Neuron (in vitro differentiated cells): ENCODE data around the gene PEAR1.

ENCODE experiments used
- H2AFZ ChIP-seq: one replicate; pipeline ENCODE4 v1.6.1; 2013; ENCODE audit warnings: low read depth, mild to moderate bottlenecking, inconsistent platforms, low read length, moderate library complexity
- H3K27me3 ChIP-seq: one replicate; pipeline ENCODE4 v1.6.1; 2013; ENCODE audit warnings: low read length; ENCODE audit not compliant: insufficient read depth
- H3K36me3 ChIP-seq: one replicate; pipeline ENCODE4 v1.6.1; 2013; ENCODE audit warnings: low read length; ENCODE audit not compliant: insufficient read depth
- H3K4me1 ChIP-seq: one replicate; pipeline ENCODE4 v1.6.1; 2013; ENCODE audit warnings: low read length; ENCODE audit not compliant: insufficient read depth
- H3K4me3 ChIP-seq: 2 replicates; pipeline ENCODE4 v1.5.1; 2013; ENCODE audit warnings: mild to moderate bottlenecking, low read length, moderate library complexity
- H3K9me3 ChIP-seq: one replicate; pipeline ENCODE4 v1.6.1; 2013; ENCODE audit warnings: low read length

PEAR1 gene

GRCh38 chr1:156879876-156880275 is 13.6 kb upstream of the PEAR1 start:
- peaks cover 3% of the 10 kb centered on the region for H3K4me1 ChIP-seq
- H2AFZ ChIP-seq = no peak overlapping the region
- H3K27me3 ChIP-seq = peaks cover 74% of the 10 kb centered on the region
- H3K4me3 ChIP-seq = no peak overlapping the region
- H3K36me3 ChIP-seq = no peaks in the 10 kb centered on the region
- no peaks in the 10 kb centered on the region for H3K9me3 ChIP-seq

- H3K36me3 ChIP-seq = no peaks in the 10 kb centered on the region
- H3K4me1 ChIP-seq = peaks cover 3% of the 10 kb centered on the region
- H3K9me3 ChIP-seq = no peaks in the 10 kb centered on the region
- no peak overlapping the region for H2AFZ ChIP-seq
- peaks cover 74% of the 10 kb centered on the region for H3K27me3 ChIP-seq
- H3K4me3 ChIP-seq = no peak overlapping the region
Measured at GRCh38 chr1:156880473-156880872, 13.0 kb upstream of the PEAR1 start.

- H2AFZ ChIP-seq = no peak overlapping the region
- H3K36me3 ChIP-seq = no peaks in the 10 kb centered on the region
- H3K4me1 ChIP-seq = peaks cover 3% of the 10 kb centered on the region
- peaks cover 74% of the 10 kb centered on the region for H3K27me3 ChIP-seq
- no peak overlapping the region for H3K4me3 ChIP-seq
- H3K9me3 ChIP-seq = no peaks in the 10 kb centered on the region
Measured at GRCh38 chr1:156881101-156881500, 12.4 kb upstream of the PEAR1 start.

- peaks cover 4% of the 10 kb centered on the region for H3K4me1 ChIP-seq
- no peaks in the 10 kb centered on the region for H3K36me3 ChIP-seq
- no peak overlapping the region for H3K4me3 ChIP-seq
- peaks cover 74% of the 10 kb centered on the region for H3K27me3 ChIP-seq
- no peaks in the 10 kb centered on the region for H3K9me3 ChIP-seq
- H2AFZ ChIP-seq = no peak overlapping the region
Measured at GRCh38 chr1:156881663-156882062, 11.9 kb upstream of the PEAR1 start.

GRCh38 chr1:156882543-156882942 is 11.0 kb upstream of the PEAR1 start:
- Histone ChIP-seq H3K27me3 (peaks cover 75% of the 10 kb centered on the region), H2AFZ (no peak overlapping the region), H3K36me3 (no peaks in the 10 kb centered on the region), H3K4me1 (peaks cover 11% of the 10 kb centered on the region), H3K4me3 (no peak overlapping the region), H3K9me3 (no peaks in the 10 kb centered on the region)

GRCh38 chr1:156883919-156884318 is 9.6 kb upstream of the PEAR1 start:
- no peak overlapping the region for H3K4me3 ChIP-seq
- H3K36me3 ChIP-seq = no peaks in the 10 kb centered on the region
- no peaks in the 10 kb centered on the region for H3K9me3 ChIP-seq
- H3K4me1 ChIP-seq = peaks cover 11% of the 10 kb centered on the region
- H3K27me3 ChIP-seq = peaks cover 71% of the 10 kb centered on the region
- no peak overlapping the region for H2AFZ ChIP-seq

- Histone ChIP-seq H3K4me1 (peaks cover 11% of the 10 kb centered on the region), H3K36me3 (no peaks in the 10 kb centered on the region), H3K9me3 (no peaks in the 10 kb centered on the region), H3K27me3 (peaks cover 66% of the 10 kb centered on the region), H2AFZ (no peak overlapping the region), H3K4me3 (no peak overlapping the region)
Measured at GRCh38 chr1:156884560-156885184, 8.8 kb upstream of the PEAR1 start.

GRCh38 chr1:156885314-156885713 is 8.2 kb upstream of the PEAR1 start:
- Histone ChIP-seq H2AFZ (no peak overlapping the region), H3K9me3 (no peaks in the 10 kb centered on the region), H3K36me3 (no peaks in the 10 kb centered on the region), H3K27me3 (peaks cover 62% of the 10 kb centered on the region), H3K4me1 (peaks cover 11% of the 10 kb centered on the region), H3K4me3 (no peak overlapping the region)

GRCh38 chr1:156885880-156886355 is 7.6 kb upstream of the PEAR1 start:
- Histone ChIP-seq H2AFZ (no peak overlapping the region), H3K36me3 (no peaks in the 10 kb centered on the region), H3K9me3 (no peaks in the 10 kb centered on the region), H3K4me1 (peaks cover 11% of the 10 kb centered on the region), H3K4me3 (no peak overlapping the region), H3K27me3 (peaks cover 62% of the 10 kb centered on the region)

GRCh38 chr1:156886583-156887281 is 6.8 kb upstream of the PEAR1 start:
- H3K4me3 ChIP-seq = no peak overlapping the region
- H3K9me3 ChIP-seq = no peaks in the 10 kb centered on the region
- peaks cover 11% of the 10 kb centered on the region for H3K4me1 ChIP-seq
- H3K27me3 ChIP-seq = peaks cover 65% of the 10 kb centered on the region
- H3K36me3 ChIP-seq = no peaks in the 10 kb centered on the region
- no peak overlapping the region for H2AFZ ChIP-seq

- Histone ChIP-seq H2AFZ (no peak overlapping the region), H3K27me3 (peaks cover 60% of the 10 kb centered on the region), H3K36me3 (no peaks in the 10 kb centered on the region), H3K9me3 (no peaks in the 10 kb centered on the region), H3K4me1 (peaks cover 11% of the 10 kb centered on the region), H3K4me3 (no peak overlapping the region)
Measured at GRCh38 chr1:156887317-156887716, 6.2 kb upstream of the PEAR1 start.

- no peak overlapping the region for H2AFZ ChIP-seq
- H3K4me3 ChIP-seq = no peak overlapping the region
- H3K9me3 ChIP-seq = no peaks in the 10 kb centered on the region
- no peaks in the 10 kb centered on the region for H3K36me3 ChIP-seq
- H3K4me1 ChIP-seq = peaks cover 11% of the 10 kb centered on the region
- peaks cover 56% of the 10 kb centered on the region for H3K27me3 ChIP-seq
Measured at GRCh38 chr1:156887734-156888133, 5.8 kb upstream of the PEAR1 start.

- no peak overlapping the region for H3K4me3 ChIP-seq
- H2AFZ ChIP-seq = no peak overlapping the region
- no peaks in the 10 kb centered on the region for H3K36me3 ChIP-seq
- peaks cover 8% of the 10 kb centered on the region for H3K4me1 ChIP-seq
- no peaks in the 10 kb centered on the region for H3K9me3 ChIP-seq
- H3K27me3 ChIP-seq = peaks cover 55% of the 10 kb centered on the region
Measured at GRCh38 chr1:156889802-156890580, 3.5 kb upstream of the PEAR1 start.
